Placental epithelial cell (primary cell): ENCODE results near the gene SYT8. TPM values are rescaled to one million over a fixed set of nuclear protein-coding genes. Genes with fewer than 3 reads are reported as not detected.

Experiments
- small RNA-seq: library from RNA; depleted of rRNA; stranded (forward); fragments of <200 nt; gene quantifications from one replicate; pipeline ENCODE3, GENCODE V24; 2012
- total RNA-seq: library from RNA; depleted of rRNA; stranded (reverse); fragments of >200 nt; gene quantifications from 2 replicates; pipeline ENCODE4 v1.2.3, GENCODE V29; 2012

The SYT8 gene
- 0.39 and 1.3 TPM in 2 replicates for total RNA-seq

DNA sequence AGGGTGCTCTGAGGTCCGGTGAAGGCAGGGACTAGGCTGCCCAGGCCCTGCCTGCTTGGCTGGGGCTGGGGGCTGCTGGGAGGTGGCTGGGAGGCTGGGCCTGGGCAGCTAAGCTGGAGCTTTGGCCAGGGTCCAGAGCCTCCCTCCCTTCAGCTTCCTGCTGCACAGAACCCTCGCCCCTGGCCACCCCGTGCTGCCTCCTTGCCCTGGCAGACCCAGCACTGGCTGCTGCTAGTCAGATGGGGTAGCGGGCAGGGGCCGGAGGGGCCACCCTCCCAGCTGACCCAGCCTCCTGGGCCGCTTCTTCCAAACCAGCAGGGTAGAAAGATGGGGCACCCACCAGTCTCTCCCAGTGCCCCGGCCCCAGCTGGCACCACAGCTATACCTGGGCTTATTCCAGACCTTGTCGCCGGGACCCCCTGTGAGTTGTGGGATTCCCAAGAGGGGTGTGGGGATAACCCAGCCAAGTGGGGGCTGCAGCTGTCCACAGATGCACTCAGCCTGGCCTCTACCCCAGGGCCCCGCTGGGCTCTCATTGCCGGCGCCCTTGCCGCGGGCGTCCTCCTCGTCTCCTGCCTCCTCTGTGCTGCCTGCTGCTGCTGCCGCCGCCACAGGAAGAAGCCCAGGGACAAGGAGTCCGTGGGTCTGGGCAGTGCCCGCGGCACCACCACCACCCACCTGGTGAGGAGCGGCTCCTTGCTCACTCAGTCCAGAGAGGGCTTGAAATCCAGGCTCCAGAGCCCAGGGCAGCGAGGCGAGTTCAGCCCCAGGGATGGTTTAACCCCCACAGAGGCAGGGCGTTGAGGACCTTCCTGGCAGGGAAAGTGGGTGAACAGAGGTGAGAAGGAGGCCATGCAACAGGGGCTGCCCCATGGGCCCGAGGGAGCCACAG, at the start of gene SYT8:
TSS of gene SYT8 (plus strand) at position 212 of the 892 bp plus-strand sequence. CDS start at position 328, 116 bp downstream.

DNA sequence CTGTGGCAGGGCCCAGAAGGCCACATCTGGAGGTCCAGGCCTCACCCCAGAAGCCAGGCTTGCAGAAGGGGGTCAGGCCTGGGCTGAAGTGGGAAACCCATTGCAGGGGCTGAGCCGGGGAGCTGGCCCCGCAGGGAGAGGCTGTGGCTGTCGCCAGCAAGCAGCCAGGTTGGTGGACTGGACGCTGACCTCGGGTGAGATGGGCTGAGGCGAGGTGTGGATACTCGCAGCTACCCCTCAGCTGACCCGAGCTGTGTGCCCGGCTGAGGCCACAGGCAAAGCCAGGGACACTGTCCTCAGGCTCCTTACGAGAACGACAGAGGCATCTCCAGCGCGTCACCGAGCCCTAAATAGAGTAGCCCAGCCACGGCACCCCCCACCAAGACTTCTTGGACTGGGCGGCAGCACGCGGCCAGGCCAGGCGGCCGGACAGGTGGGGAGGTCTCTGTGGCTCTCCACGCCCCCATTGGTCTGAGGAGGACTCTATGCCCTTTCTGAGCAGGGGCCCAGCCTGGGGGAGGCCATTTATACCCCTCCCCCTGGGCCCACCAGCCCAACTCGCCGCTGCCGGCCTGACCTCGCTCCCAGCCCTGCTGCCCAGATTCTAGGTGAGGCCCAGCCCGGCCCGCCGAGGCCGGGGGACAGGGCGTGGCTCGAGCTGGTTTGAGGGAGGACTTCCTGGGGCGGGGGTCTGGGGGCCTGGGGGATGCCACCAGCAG, 3.8 kb downstream of the SYT8 start, which contains the start of gene TNNI2:
TSS of gene TNNI2 (plus strand) at position 556 of the 719 bp plus-strand sequence. CDS start 716 bp downstream, outside the sequence.

GRCh38 chr11:1852877-1853276, 18.1 kb downstream of the SYT8 start, which contains the start of gene LSP1:
LSP1 (plus strand) TSS chr11:1853084; CDS start chr11:1853145, 61 bp downstream.

Small RNA genes lying within 50 kb of the gene (small RNA-seq; reads per million reads assigned to genes)
- gene AC051649.1, result not detected
- not detected for gene MIR4298

Other genes with a start within 250 kb of the SYT8 start
- not detected in 2 replicates for gene KRTAP5-1, start 249.7 kb upstream of the SYT8 start, total RNA-seq
- gene KRTAP5-2, start 236.7 kb upstream of the SYT8 start, total RNA-seq, result not detected in 2 replicates
- gene KRTAP5-3, start 226.5 kb upstream of the SYT8 start, total RNA-seq, result not detected in 2 replicates
- not detected in 2 replicates for gene KRTAP5-4, start 212.9 kb upstream of the SYT8 start, total RNA-seq
- not detected in 2 replicates for gene KRTAP5-5, start 205.2 kb upstream of the SYT8 start, total RNA-seq
- not detected in 2 replicates for gene KRTAP5-6, start 137.8 kb upstream of the SYT8 start, total RNA-seq
- gene IFITM10, start 84.4 kb upstream of the SYT8 start, total RNA-seq, result 0.79 TPM in 1 of 2 replicates, not detected in the other
- gene CTSD, start 71.1 kb upstream of the SYT8 start, total RNA-seq, result 58.1 and 60.8 TPM in 2 replicates
- 1.2 TPM in 1 of 2 replicates, not detected in the other for gene TNNI2, start 4.0 kb downstream of the SYT8 start, total RNA-seq
- gene LSP1, start 18.1 kb downstream of the SYT8 start, total RNA-seq, result 1.2 TPM in 1 of 2 replicates, not detected in the other
- gene PRR33, start 56.9 kb downstream of the SYT8 start, total RNA-seq, result not detected in 2 replicates
- gene TNNT3, start 84.7 kb downstream of the SYT8 start, total RNA-seq, result 10.1 and 62.4 TPM in 2 replicates
- gene MRPL23, start 112.3 kb downstream of the SYT8 start, total RNA-seq, result 62.0 and 91.0 TPM in 2 replicates
- gene H19, start 162.9 kb downstream of the SYT8 start, total RNA-seq, result 9,156 and 32,797 TPM in 2 replicates